ENCODE measurements around the gene AFDN.
A peak's percentile ranks its signal among the peaks of the same experiment; 100 is the strongest.

Gene AFDN

GRCh38 chr6:167927246-167927645 lies 100.5 kb downstream of the AFDN start:
- TF ChIP-seq CTCF (IDR thresholded peaks at IDR 0.05; ENCODE audit: low read length, missing control alignments), result no peak
- H3K4me3 ChIP-seq (replicated peaks; ENCODE audit: low read depth, low read length), result no peak overlapping the region
- no peak for DNase-seq (ENCODE audit: low read depth)

GRCh38 chr6:167928111-167928510 lies 101.4 kb downstream of the AFDN start:
- no peak for TF ChIP-seq CTCF (IDR thresholded peaks at IDR 0.05; ENCODE audit: low read length, missing control alignments)
- DNase-seq (ENCODE audit: low read depth), result no peak
- H3K4me3 ChIP-seq (replicated peaks; ENCODE audit: low read depth, low read length), result no peak overlapping the region

- TF ChIP-seq CTCF (IDR thresholded peaks at IDR 0.05; ENCODE audit: low read length, missing control alignments), result no peak
- DNase-seq (ENCODE audit: low read depth), result peak; percentile 16
- H3K4me3 ChIP-seq (replicated peaks; ENCODE audit: low read depth, low read length), result no peak overlapping the region
Measured at GRCh38 chr6:167930295-167930694, 103.6 kb downstream of the AFDN start.

GRCh38 chr6:167932468-167933276 lies 106.0 kb downstream of the AFDN start:
- no peak overlapping the region for H3K4me3 ChIP-seq (replicated peaks; ENCODE audit: low read depth, low read length)
- DNase-seq (ENCODE audit: low read depth), result no peak
- no peak for TF ChIP-seq CTCF (IDR thresholded peaks at IDR 0.05; ENCODE audit: low read length, missing control alignments)

GRCh38 chr6:167933290-167933689 lies 106.6 kb downstream of the AFDN start:
- DNase-seq (ENCODE audit: low read depth), result no peak
- no peak for TF ChIP-seq CTCF (IDR thresholded peaks at IDR 0.05; ENCODE audit: low read length, missing control alignments)
- no peak overlapping the region for H3K4me3 ChIP-seq (replicated peaks; ENCODE audit: low read depth, low read length)

GRCh38 chr6:167933847-167934246 lies 107.1 kb downstream of the AFDN start:
- no peak for TF ChIP-seq CTCF (IDR thresholded peaks at IDR 0.05; ENCODE audit: low read length, missing control alignments)

GRCh38 chr6:167934426-167934864 lies 107.7 kb downstream of the AFDN start:
- H3K4me3 ChIP-seq (replicated peaks; ENCODE audit: low read depth, low read length), result no peak overlapping the region
- TF ChIP-seq CTCF (IDR thresholded peaks at IDR 0.05; ENCODE audit: low read length, missing control alignments), result no peak
- DNase-seq (ENCODE audit: low read depth), result peak; percentile 48

More at GRCh38 chr6:167933847-167934246, 107.1 kb downstream of the AFDN start:
- DNase-seq (ENCODE audit: low read depth), result no peak
- no peak overlapping the region for H3K4me3 ChIP-seq (replicated peaks; ENCODE audit: low read depth, low read length)

Measured in fibroblast of pulmonary artery (primary cell).